ENCODE measurements around the gene SLAMF1.

- TF ChIP-seq CTCF (IDR thresholded peaks at IDR 0.05; ENCODE audit: insufficient read depth, low read length, poor library complexity, severe bottlenecking) (no peak), EZH2phosphoT487 (conservative IDR thresholded peaks at IDR 0.05; ENCODE audit: low read length) (no peak)
Observed at GRCh38 chr1:160625725-160626498, 20.9 kb downstream of the SLAMF1 start.
